A204.1 (cell line): Measurements from ENCODE around the gene LARGE2.

ENCODE experiments used
- FAIRE-seq: peaks from 2 replicates; lab custom pipeline; 2012; peaks lifted over from hg19 to GRCh38; lab: Jason Lieb, UNC

LARGE2 gene

GRCh38 chr11:45922425-45923082 lies at the start of gene LARGE2:
Gene LARGE2, plus strand, starts transcription at chr11:45922656. Its CDS starts 227 bp downstream, at chr11:45922883.
- FAIRE-seq = no peak

GRCh38 chr11:45876401-45876800 lies 46.1 kb upstream of the LARGE2 start:
- no peak for FAIRE-seq

- FAIRE-seq = no peak
Measured at GRCh38 chr11:45877221-45877620, 45.2 kb upstream of the LARGE2 start.

GRCh38 chr11:45877845-45878244 lies 44.6 kb upstream of the LARGE2 start:
- no peak for FAIRE-seq

- FAIRE-seq = no peak
Measured at GRCh38 chr11:45879803-45880686, 42.4 kb upstream of the LARGE2 start.

- no peak for FAIRE-seq
Measured at GRCh38 chr11:45880772-45881570, 41.5 kb upstream of the LARGE2 start.

- FAIRE-seq = no peak
Measured at GRCh38 chr11:45881708-45882368, 40.6 kb upstream of the LARGE2 start.

- FAIRE-seq = no peak
Measured at GRCh38 chr11:45884596-45885185, 37.8 kb upstream of the LARGE2 start.

- FAIRE-seq = no peak
Measured at GRCh38 chr11:45885274-45885920, 37.1 kb upstream of the LARGE2 start, which contains the start of gene MAPK8IP1. Gene MAPK8IP1, plus strand, starts transcription at chr11:45885651. Its CDS starts 170 bp downstream, at chr11:45885821.

GRCh38 chr11:45885921-45886721 lies 36.3 kb upstream of the LARGE2 start:
- no peak for FAIRE-seq

- FAIRE-seq = no peak
Measured at GRCh38 chr11:45886816-45887520, 35.5 kb upstream of the LARGE2 start.

GRCh38 chr11:45887587-45887986 lies 34.9 kb upstream of the LARGE2 start:
- no peak for FAIRE-seq

- FAIRE-seq = no peak
Measured at GRCh38 chr11:45889555-45889954, 32.9 kb upstream of the LARGE2 start.

- FAIRE-seq = no peak
Measured at GRCh38 chr11:45889966-45890365, 32.5 kb upstream of the LARGE2 start.

GRCh38 chr11:45890886-45891550 lies 31.4 kb upstream of the LARGE2 start:
- FAIRE-seq = no peak

- no peak for FAIRE-seq
Measured at GRCh38 chr11:45892856-45893255, 29.6 kb upstream of the LARGE2 start.

GRCh38 chr11:45894555-45895247 lies 27.8 kb upstream of the LARGE2 start:
- FAIRE-seq = no peak

- FAIRE-seq = no peak
Measured at GRCh38 chr11:45895553-45896259, 26.8 kb upstream of the LARGE2 start.
